ENCODE results near the gene NOXRED1. TPM values are rescaled to one million over a fixed set of nuclear protein-coding genes. Genes with fewer than 3 reads are reported as not detected.

Gene NOXRED1
- total RNA-seq, 1 donor from 2014 or later = not detected

DNA sequence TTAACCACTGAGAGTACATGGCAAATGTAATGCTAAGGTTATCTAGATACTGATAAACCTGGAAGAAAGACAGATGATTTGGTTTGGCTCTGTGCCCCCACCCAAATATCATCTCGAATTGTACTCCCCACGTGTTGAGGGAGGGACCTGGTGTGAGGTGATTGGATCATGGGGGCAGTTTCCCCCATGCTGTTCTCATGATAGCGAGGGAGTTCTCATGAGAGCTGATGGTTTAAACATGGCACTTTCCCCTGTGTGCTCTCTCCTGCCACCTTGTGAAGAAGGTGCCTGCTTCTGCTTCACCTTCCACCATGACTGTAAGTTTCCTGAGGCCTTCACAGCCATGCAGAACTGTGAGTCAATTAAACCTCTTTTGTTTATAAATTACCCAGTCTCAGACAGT is 14.2 kb downstream of the NOXRED1 start:
- peak; percentile 3 for DNase-seq (ENCODE audit: low read depth)

GRCh38 chr14:77407158-77407557 is 16.2 kb downstream of the NOXRED1 start:
- no peak for DNase-seq (ENCODE audit: low read depth)

DNA sequence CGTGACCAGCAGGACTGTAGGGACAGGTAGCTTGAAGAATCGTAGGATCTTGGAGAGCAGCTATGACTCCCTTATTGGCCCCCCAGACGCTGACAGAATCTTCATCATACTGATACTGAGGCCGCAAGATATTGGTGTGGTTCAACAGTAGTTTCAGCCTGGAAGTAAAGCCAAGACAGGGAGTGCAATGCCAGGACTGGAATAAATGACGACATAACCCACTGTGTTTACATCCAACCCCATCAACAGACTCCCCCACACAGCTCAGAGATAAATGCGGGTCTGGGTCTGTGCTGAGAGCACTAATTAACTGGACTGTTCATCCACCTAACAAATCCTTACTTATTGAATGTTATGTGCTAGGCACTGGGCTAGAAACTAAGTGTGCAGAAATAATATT is 16.6 kb downstream of the NOXRED1 start:
- DNase-seq (ENCODE audit: low read depth) = no peak

DNA sequence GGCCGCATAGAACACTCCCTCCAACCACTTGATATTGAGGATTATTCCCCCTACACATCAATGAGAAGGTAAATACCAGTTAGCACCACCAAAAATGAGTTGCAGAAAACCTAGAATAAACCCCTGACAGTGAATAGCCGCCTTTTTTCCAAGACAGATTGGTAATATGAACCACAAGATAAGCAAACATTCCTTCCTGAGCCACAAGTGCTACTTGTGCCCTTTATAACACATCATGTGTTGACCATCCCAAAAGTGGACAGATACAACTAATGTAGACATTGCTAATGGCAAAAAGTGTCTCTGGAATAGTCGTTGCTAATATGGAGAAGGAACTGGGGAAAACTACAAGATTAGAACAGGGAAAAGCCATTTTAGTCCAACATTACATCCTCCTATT is 17.2 kb downstream of the NOXRED1 start:
- peak; percentile 10 for DNase-seq (ENCODE audit: low read depth)

DNA sequence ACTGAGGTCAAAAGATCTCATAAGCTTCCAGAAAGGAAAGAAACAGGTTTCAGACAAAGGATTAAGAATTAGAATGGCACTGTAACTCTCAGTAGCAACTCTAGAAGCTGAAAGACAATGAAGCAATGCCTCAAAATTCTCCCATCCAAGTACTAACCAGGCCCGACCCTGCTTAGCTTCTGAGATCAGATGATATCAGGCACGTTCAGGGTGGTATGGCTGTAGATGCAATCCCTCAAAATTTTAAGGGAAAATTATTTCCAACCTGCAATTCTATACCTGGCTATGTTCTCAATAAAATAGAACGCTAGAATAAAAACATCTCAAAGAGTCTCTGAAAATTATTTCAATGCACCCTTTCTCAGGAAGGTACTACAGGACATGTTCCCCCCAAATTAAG is 19.6 kb downstream of the NOXRED1 start:
- DNase-seq (ENCODE audit: low read depth) = no peak

DNA sequence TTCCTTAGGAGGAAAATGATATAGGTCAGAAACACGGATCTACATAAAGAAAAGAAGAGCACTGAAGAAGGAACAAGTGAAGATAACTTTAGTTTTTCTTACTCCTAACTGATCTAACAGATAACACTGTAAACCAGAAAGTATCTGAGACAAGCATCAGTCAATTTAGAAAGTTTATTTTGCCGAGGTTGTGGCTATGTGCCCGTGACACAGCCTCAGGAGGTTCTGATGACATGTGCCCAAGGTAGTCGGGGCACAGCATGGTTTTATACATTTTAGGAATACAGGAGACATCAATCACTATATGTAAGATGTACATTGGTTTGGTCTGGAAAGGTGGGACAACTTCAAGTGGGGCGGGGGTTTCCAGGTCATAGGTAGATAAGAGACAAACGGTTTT is 23.1 kb downstream of the NOXRED1 start:
- DNase-seq (ENCODE audit: low read depth) = no peak

- DNase-seq (ENCODE audit: low read depth) = no peak
Measured at GRCh38 chr14:77390188-77390587, 33.1 kb downstream of the NOXRED1 start.

- no peak for DNase-seq (ENCODE audit: low read depth)
Measured at GRCh38 chr14:77378701-77379100, 44.6 kb downstream of the NOXRED1 start.

GRCh38 chr14:77377502-77377844 is 45.9 kb downstream of the NOXRED1 start:
- DNase-seq (ENCODE audit: low read depth) = no peak

- peak; percentile 89 for DNase-seq (ENCODE audit: low read depth)
Measured at GRCh38 chr14:77376771-77377501, 46.4 kb downstream of the NOXRED1 start, which contains the start of the genes SAMD15 and TMED8. Gene SAMD15 (plus strand): TSS chr14:77377379. CDS start chr14:77377419, 40 bp downstream. Gene TMED8 (minus strand): TSS chr14:77377094. CDS start chr14:77377053, 41 bp downstream.

- peak; percentile 26 for DNase-seq (ENCODE audit: low read depth)
Measured at GRCh38 chr14:77375973-77376770, 47.2 kb downstream of the NOXRED1 start.

- no peak for DNase-seq (ENCODE audit: low read depth)
Measured at GRCh38 chr14:77375164-77375950, 48.0 kb downstream of the NOXRED1 start.

DNA sequence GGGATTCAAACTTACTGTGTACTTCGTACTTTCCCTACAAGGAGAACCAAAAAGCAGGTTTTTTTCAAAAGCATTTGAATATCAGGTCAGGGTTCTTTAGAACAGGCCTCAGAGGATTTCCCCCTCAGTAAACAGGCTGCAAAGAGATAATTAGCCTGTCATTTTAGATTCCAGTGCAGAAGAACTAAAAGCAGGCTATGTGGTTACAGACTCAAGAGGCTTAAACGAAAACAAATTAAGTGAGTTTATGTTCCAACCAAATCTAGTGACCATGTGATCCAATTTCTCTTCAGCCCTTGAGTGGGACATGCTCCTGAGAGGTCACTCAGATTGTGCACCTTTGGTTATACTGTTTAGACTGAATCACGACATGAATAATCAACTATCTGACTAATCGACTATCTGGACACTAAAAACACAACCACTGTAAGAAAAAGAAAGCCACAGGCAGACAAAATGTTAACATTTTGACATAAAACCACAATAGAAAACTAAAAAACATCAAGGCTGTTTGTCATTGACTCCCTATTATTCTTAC is 51.0 kb downstream of the NOXRED1 start:
- DNase-seq (ENCODE audit: low read depth) = no peak

DNA sequence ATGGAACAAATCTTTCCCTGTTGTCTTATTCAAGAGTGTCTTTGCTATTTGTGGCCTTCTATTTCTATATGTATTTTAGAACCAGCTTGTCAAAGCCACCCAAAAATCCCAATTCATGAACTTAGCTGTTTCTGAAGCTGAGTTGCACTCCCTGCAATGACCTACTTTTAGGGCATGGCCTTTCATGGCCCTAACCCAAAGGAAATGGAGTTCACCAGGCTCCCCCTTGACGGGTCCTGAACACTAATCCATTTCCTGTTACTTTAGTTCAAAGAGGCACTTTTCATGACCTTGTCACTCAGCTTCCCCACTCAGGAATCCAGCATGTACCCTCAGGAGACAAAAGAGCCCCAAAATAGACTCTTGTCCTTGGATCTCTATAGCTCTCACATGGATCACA is 54.0 kb downstream of the NOXRED1 start:
- DNase-seq (ENCODE audit: low read depth) = no peak

- no peak for DNase-seq (ENCODE audit: low read depth)
Measured at GRCh38 chr14:77364146-77364545, 59.2 kb downstream of the NOXRED1 start.

DNA sequence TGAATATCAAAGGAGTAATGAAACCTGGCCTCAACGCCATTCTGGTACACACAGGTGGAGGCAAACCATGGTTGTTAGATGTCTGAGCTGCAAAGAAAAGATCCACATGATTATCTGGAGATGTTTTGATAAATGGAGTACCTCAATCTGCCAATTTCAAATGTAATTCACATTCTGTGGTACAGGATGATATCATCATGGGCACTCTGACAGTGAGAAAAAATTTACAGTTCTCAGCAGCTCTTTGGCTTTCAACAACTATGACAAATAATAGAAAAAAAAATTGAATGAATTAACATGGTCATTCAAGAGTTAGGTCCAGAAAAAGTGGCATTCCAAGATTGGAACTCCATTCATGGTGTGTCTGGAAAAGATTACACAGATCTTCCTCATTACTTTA is 63.7 kb downstream of the NOXRED1 start:
- DNase-seq (ENCODE audit: low read depth) = no peak

DNA sequence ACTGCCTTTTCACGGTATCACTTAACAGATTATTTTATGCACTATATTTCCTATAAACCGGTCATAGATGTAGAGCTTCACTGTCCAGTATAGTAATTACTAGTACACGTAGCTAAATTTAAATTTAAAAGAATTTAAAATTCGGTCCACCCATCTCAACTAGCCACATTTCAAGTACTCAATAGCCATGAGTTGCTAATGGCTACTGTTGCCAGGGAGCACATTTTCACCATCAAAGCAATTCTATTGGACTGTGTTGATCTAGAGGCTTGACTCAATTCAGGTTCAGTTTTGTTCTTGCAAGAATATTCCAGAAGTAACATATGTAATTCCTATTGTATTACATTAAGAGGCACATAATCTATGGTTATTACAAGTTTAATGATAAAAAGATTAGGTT is 66.4 kb downstream of the NOXRED1 start:
- DNase-seq (ENCODE audit: low read depth) = no peak

GRCh38 chr14:77355811-77356210 is 67.5 kb downstream of the NOXRED1 start:
- DNase-seq (ENCODE audit: low read depth) = no peak

GRCh38 chr14:77353469-77354141 is 69.7 kb downstream of the NOXRED1 start:
- no peak for DNase-seq (ENCODE audit: low read depth)

DNA sequence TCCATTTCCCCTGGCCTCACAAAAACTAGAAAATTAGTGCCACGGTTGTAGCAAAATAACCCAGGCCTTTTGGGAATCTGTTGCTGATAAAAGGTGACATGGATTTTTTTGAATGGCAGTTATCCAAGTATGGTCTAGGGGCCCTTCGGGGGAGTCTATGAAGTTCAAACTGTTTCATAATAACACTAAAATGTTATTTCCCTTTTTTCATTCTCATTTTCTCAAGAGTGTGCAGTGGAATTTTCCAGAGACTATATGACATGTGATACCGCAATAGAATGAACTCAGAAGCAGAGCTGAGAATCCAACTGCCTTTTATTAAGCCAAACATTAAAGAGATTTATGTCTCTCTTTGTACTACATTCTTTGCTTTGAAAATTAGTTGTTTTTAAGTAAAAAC is 75.6 kb downstream of the NOXRED1 start:
- DNase-seq (ENCODE audit: low read depth) = no peak

DNA sequence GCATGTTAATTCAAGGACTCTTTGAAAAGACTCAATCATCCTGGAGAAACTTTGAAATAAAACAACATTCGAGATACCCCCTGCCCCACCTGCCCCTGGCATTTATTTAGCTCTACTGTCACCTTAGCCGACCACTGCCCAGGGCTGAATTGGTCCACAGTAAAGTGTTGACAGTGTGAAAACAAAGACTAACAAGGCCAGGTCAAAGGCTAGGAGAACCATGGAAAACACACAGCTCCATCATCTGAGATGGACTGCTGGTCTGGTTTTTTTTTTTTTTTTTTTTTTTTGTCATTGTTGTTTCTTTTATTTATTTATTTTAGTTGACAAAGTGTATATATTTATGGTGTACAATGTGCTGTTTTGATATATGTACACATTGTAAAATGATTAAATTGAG is 76.8 kb downstream of the NOXRED1 start:
- DNase-seq (ENCODE audit: low read depth) = no peak

All from myocyte (in vitro differentiated cells).